ENCODE measurements around the gene FAR1.

Gene FAR1

DNA sequence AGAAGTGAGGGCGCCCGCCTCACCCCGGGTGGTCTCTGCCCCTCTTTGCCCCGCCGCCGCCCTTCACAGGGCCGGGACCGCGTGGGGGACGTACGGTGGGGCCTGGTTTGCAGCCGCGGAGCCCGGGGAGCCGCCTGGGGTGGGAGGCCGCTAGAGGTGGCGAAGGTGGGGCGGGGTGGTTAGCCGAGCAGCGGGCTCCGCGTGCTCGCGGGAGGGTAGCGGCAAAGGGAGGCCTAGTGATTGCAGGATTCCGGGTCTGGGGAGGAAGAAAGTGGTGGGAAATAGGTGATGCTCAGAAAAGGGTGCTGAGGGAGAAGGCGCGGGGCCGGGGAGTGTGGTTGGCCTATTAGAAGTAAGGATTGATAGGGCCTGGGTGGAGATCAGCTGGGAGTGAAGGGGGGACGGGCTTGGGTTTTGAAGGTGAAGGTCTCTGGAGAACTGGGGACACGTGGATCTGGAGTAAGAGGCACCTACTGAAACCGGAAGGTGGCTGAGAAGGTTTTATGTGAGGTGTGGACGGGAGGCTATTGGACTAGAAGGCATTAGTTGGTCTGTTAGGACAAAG lies 571 bp downstream of the FAR1 start:
- Histone ChIP-seq H3K4me1 (ENCODE audit: control insufficient read depth, insufficient read depth, low read length, poor library complexity, severe bottlenecking) (peaks cover 17% of the 10 kb centered on the region), H3K27me3 (replicated peaks; ENCODE audit: control insufficient read depth, insufficient read depth, low read length, poor library complexity, severe bottlenecking) (no peaks in the 10 kb centered on the region), H3K27ac (ENCODE audit: insufficient read depth, low read length, poor library complexity, severe bottlenecking) (peak overlapping the region; percentile 64), H3K4me3 (ENCODE audit: insufficient read depth, low read depth, low read length, poor library complexity, severe bottlenecking) (peak overlapping the region; percentile 54), H3K36me3 (ENCODE audit: control insufficient read depth, insufficient read depth, low read length) (no peaks in the 10 kb centered on the region), H3K9me3 (ENCODE audit: control insufficient read depth, low read length) (no peaks in the 10 kb centered on the region)
- DNase-seq = no peak

DNA sequence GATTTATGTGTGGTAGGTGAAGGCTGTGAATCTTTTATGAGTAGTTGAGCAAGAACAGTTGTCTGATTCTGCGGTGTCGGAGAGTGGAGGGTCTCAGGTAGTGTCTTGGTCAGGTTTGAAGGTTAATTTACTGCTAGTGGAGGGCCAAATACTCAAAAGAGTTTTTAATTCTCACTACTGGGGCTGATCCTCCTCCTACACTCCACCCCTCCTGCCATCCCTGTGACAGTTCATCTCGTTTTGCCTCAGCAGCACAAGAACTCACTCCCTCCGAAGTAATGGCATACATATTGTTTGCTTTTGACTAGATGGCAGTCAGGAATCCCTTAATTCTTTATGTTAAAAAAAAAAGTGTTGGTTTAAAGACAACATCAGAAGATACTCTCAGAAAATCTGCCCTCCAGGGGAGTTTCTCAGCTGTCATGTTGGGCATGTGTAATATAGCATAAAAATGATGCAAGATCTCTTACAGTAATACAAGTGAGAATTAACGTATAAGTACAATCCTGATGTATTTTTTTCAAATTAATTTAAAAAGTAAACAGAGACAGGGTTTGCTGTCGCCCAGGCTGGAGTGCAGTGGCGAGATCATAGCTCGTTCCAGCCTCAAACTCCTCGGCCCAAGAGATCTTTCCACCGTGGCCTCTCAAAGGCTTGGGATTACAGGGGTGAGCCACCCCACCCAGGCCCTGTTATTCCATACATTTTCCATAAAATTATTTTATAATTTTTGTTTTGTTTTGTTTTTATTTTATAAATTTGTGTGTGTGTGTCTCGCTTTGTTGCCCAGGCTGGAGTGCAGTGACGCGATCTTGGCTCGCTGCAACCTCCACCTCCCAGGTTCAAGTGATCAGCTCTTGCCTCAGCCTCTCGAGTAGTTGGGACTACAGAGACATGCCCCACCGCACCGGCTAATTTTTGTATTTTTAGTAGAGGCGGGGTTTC lies 1.3 kb downstream of the FAR1 start:
- Histone ChIP-seq H3K9me3 (ENCODE audit: control insufficient read depth, low read length) (no peaks in the 10 kb centered on the region), H3K27ac (ENCODE audit: insufficient read depth, low read length, poor library complexity, severe bottlenecking) (peak overlapping the region; percentile 64), H3K36me3 (ENCODE audit: control insufficient read depth, insufficient read depth, low read length) (no peaks in the 10 kb centered on the region), H3K27me3 (replicated peaks; ENCODE audit: control insufficient read depth, insufficient read depth, low read length, poor library complexity, severe bottlenecking) (no peaks in the 10 kb centered on the region), H3K4me3 (ENCODE audit: insufficient read depth, low read depth, low read length, poor library complexity, severe bottlenecking) (peak overlapping the region; percentile 54), H3K4me1 (ENCODE audit: control insufficient read depth, insufficient read depth, low read length, poor library complexity, severe bottlenecking) (peaks cover 17% of the 10 kb centered on the region)
- DNase-seq = no peak

DNA sequence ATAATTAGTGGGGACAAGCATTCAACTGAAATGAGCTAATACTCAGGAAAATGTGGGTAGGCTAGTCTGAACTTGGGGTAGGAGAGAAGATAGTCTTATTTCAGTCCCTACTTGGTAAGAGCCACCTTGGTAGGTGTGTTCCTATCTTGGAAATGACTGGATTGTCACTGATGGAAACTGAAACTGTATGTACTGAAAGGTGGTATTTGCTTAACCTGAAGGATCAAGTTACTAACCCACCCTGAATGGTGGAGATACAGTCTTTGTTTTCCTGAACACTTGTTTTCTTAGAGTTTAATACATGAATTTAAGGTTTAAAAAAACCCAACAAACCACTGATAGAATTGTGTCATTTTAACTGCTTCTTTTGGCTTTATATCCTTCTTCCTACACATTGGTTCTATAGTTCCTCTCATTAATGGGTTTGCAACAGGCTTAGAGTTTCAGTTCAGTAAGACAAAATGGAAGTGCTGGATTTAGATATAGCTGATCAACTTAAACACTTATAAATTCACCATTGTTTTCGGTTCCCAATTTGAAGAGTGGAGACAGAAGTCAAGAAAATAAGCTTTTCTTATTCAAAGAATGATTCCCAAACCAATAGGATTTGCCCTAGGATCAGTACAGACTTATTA lies 4.2 kb downstream of the FAR1 start:
- no peaks in the 10 kb centered on the region for H3K36me3 ChIP-seq (ENCODE audit: control insufficient read depth, insufficient read depth, low read length)
- no peaks in the 10 kb centered on the region for H3K27me3 ChIP-seq (replicated peaks; ENCODE audit: control insufficient read depth, insufficient read depth, low read length, poor library complexity, severe bottlenecking)
- no peak for DNase-seq
- no peak overlapping the region for H3K27ac ChIP-seq (ENCODE audit: insufficient read depth, low read length, poor library complexity, severe bottlenecking)
- H3K4me1 ChIP-seq (ENCODE audit: control insufficient read depth, insufficient read depth, low read length, poor library complexity, severe bottlenecking) = peaks cover 13% of the 10 kb centered on the region
- no peak overlapping the region for H3K4me3 ChIP-seq (ENCODE audit: insufficient read depth, low read depth, low read length, poor library complexity, severe bottlenecking)
- H3K9me3 ChIP-seq (ENCODE audit: control insufficient read depth, low read length) = no peaks in the 10 kb centered on the region

GRCh38 chr11:13674799-13675509 lies 6.5 kb downstream of the FAR1 start:
- no peak overlapping the region for H3K4me3 ChIP-seq (ENCODE audit: insufficient read depth, low read depth, low read length, poor library complexity, severe bottlenecking)
- DNase-seq = no peak
- no peaks in the 10 kb centered on the region for H3K9me3 ChIP-seq (ENCODE audit: control insufficient read depth, low read length)
- no peak overlapping the region for H3K27ac ChIP-seq (ENCODE audit: insufficient read depth, low read length, poor library complexity, severe bottlenecking)
- H3K4me1 ChIP-seq (ENCODE audit: control insufficient read depth, insufficient read depth, low read length, poor library complexity, severe bottlenecking) = peaks cover under 1% of the 10 kb centered on the region
- H3K36me3 ChIP-seq (ENCODE audit: control insufficient read depth, insufficient read depth, low read length) = no peaks in the 10 kb centered on the region
- H3K27me3 ChIP-seq (replicated peaks; ENCODE audit: control insufficient read depth, insufficient read depth, low read length, poor library complexity, severe bottlenecking) = no peaks in the 10 kb centered on the region

- Histone ChIP-seq H3K4me1 (ENCODE audit: control insufficient read depth, insufficient read depth, low read length, poor library complexity, severe bottlenecking) (peaks cover 5% of the 10 kb centered on the region), H3K4me3 (ENCODE audit: insufficient read depth, low read depth, low read length, poor library complexity, severe bottlenecking) (no peak overlapping the region), H3K36me3 (ENCODE audit: control insufficient read depth, insufficient read depth, low read length) (no peaks in the 10 kb centered on the region), H3K27ac (ENCODE audit: insufficient read depth, low read length, poor library complexity, severe bottlenecking) (no peak overlapping the region), H3K27me3 (replicated peaks; ENCODE audit: control insufficient read depth, insufficient read depth, low read length, poor library complexity, severe bottlenecking) (no peaks in the 10 kb centered on the region), H3K9me3 (ENCODE audit: control insufficient read depth, low read length) (no peaks in the 10 kb centered on the region)
- no peak for DNase-seq
These were observed 8.1 kb downstream of the FAR1 start for GRCh38 chr11:13676576-13676975.

- Histone ChIP-seq H3K36me3 (ENCODE audit: control insufficient read depth, insufficient read depth, low read length) (no peaks in the 10 kb centered on the region), H3K27me3 (replicated peaks; ENCODE audit: control insufficient read depth, insufficient read depth, low read length, poor library complexity, severe bottlenecking) (no peaks in the 10 kb centered on the region), H3K27ac (ENCODE audit: insufficient read depth, low read length, poor library complexity, severe bottlenecking) (no peak overlapping the region), H3K4me1 (ENCODE audit: control insufficient read depth, insufficient read depth, low read length, poor library complexity, severe bottlenecking) (peaks cover 5% of the 10 kb centered on the region), H3K4me3 (ENCODE audit: insufficient read depth, low read depth, low read length, poor library complexity, severe bottlenecking) (no peak overlapping the region), H3K9me3 (ENCODE audit: control insufficient read depth, low read length) (no peaks in the 10 kb centered on the region)
- DNase-seq = no peak
These were observed 11.3 kb downstream of the FAR1 start for GRCh38 chr11:13679768-13680167.

- H3K27ac ChIP-seq (ENCODE audit: insufficient read depth, low read length, poor library complexity, severe bottlenecking) = no peak overlapping the region
- no peaks in the 10 kb centered on the region for H3K9me3 ChIP-seq (ENCODE audit: control insufficient read depth, low read length)
These were observed 12.2 kb downstream of the FAR1 start for GRCh38 chr11:13680501-13681264.

GRCh38 chr11:13681446-13681845 lies 13.0 kb downstream of the FAR1 start:
- Histone ChIP-seq H3K36me3 (ENCODE audit: control insufficient read depth, insufficient read depth, low read length) (no peaks in the 10 kb centered on the region), H3K27me3 (replicated peaks; ENCODE audit: control insufficient read depth, insufficient read depth, low read length, poor library complexity, severe bottlenecking) (no peaks in the 10 kb centered on the region), H3K9me3 (ENCODE audit: control insufficient read depth, low read length) (no peaks in the 10 kb centered on the region), H3K27ac (ENCODE audit: insufficient read depth, low read length, poor library complexity, severe bottlenecking) (no peak overlapping the region), H3K4me3 (ENCODE audit: insufficient read depth, low read depth, low read length, poor library complexity, severe bottlenecking) (no peak overlapping the region), H3K4me1 (ENCODE audit: control insufficient read depth, insufficient read depth, low read length, poor library complexity, severe bottlenecking) (peaks cover 5% of the 10 kb centered on the region)
- DNase-seq = no peak

More at GRCh38 chr11:13680501-13681264, 12.2 kb downstream of the FAR1 start:
- H3K4me3 ChIP-seq (ENCODE audit: insufficient read depth, low read depth, low read length, poor library complexity, severe bottlenecking) = no peak overlapping the region
- peaks cover 5% of the 10 kb centered on the region for H3K4me1 ChIP-seq (ENCODE audit: control insufficient read depth, insufficient read depth, low read length, poor library complexity, severe bottlenecking)
- no peaks in the 10 kb centered on the region for H3K36me3 ChIP-seq (ENCODE audit: control insufficient read depth, insufficient read depth, low read length)
- H3K27me3 ChIP-seq (replicated peaks; ENCODE audit: control insufficient read depth, insufficient read depth, low read length, poor library complexity, severe bottlenecking) = no peaks in the 10 kb centered on the region
- DNase-seq = no peak

DNA sequence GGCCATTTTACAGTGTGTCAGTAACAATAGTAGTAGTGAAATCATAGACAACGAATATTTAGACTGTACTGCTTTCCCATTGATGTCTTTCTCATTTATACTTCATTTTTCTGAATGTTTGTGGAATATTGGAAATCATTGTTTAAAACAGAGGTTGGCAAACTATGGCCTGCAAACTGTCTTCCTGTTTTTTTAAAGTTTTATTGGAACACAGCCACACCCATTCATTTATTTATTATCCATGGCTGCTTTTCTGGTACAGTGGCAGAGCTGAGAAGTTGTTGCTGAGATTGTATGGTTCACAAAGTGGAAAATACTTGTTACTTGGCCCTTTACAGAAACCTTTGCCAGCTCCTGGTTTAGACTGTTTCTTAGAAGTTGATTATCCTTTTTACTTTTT lies 13.7 kb downstream of the FAR1 start:
- DNase-seq = no peak
- Histone ChIP-seq H3K4me1 (ENCODE audit: control insufficient read depth, insufficient read depth, low read length, poor library complexity, severe bottlenecking) (peaks cover 5% of the 10 kb centered on the region), H3K27ac (ENCODE audit: insufficient read depth, low read length, poor library complexity, severe bottlenecking) (no peak overlapping the region)

More for the DNA sequence above, 13.7 kb downstream of the FAR1 start:
- Histone ChIP-seq H3K36me3 (ENCODE audit: control insufficient read depth, insufficient read depth, low read length) (no peaks in the 10 kb centered on the region), H3K27me3 (replicated peaks; ENCODE audit: control insufficient read depth, insufficient read depth, low read length, poor library complexity, severe bottlenecking) (no peaks in the 10 kb centered on the region), H3K9me3 (ENCODE audit: control insufficient read depth, low read length) (no peaks in the 10 kb centered on the region), H3K4me3 (ENCODE audit: insufficient read depth, low read depth, low read length, poor library complexity, severe bottlenecking) (no peak overlapping the region)
